IMR-90 (cell line): ENCODE results near the gene CEP68. TPM values are rescaled to one million over a fixed set of nuclear protein-coding genes. Genes with fewer than 3 reads are reported as not detected.

ENCODE experiments used
- ATAC-seq: fragments of 200-7000 bp; cut with Tn5 transposase; 2 replicates; pipeline ENCODE4 v1.9.1; 2020; ENCODE audit warnings: low read depth, mild to moderate bottlenecking, moderate library complexity
- BruUV-seq: library from RNA; stranded (reverse); fragments of 400-500 nt; replicated peaks from 2 replicates; lab custom pipeline; 2021; lab: Mats Ljungman, UMichigan
- CTCF ChIA-PET: fragments of 300-600 bp; formaldehyde crosslinking; extraction: SDS; loops from one replicate; lab custom pipeline; 2021; ENCODE audit warnings: antibody characterized with exemption; lab: Yijun Ruan, JAX
- POLR2A ChIA-PET: fragments of 300-600 bp; sonication (Branson Sonifier 250); formaldehyde crosslinking; loops from one replicate; lab custom pipeline; 2022; ENCODE audit warnings: antibody characterized with exemption; ENCODE audit not compliant: unreplicated experiment; lab: Charles Lee
- DNase-seq: peaks from one replicate; pipeline ENCODE4 v3.0.0; 2013
- H2AFZ ChIP-seq: replicated peaks from 2 replicates; pipeline ENCODE3; 2013; ENCODE audit warnings: low read length, mild to moderate bottlenecking; ENCODE audit not compliant: poor library complexity
- H2AK5ac ChIP-seq: 2 replicates; pipeline ENCODE4 v1.6.1; 2013; ENCODE audit warnings: low read depth, low read length, inconsistent platforms
- H2AK9ac ChIP-seq: replicated peaks from 2 replicates; pipeline ENCODE3; 2013; ENCODE audit warnings: mild to moderate bottlenecking, low read depth, low read length, moderate library complexity; ENCODE audit not compliant: poor library complexity
- H2BK120ac ChIP-seq: 2 replicates; pipeline ENCODE4 v1.6.1; 2013; ENCODE audit warnings: low read depth, low read length, inconsistent platforms
- H2BK15ac ChIP-seq: 3 replicates; pipeline ENCODE4 v1.6.1; 2013; ENCODE audit warnings: low read depth, low read length, inconsistent platforms
- H2BK20ac ChIP-seq: 2 replicates; pipeline ENCODE4 v1.6.1; 2013; ENCODE audit warnings: low read depth, mild to moderate bottlenecking, inconsistent platforms, low read length, moderate library complexity
- H2BK5ac ChIP-seq: 2 replicates; pipeline ENCODE4 v1.6.1; 2013; ENCODE audit warnings: mild to moderate bottlenecking, low read depth, low read length, inconsistent platforms; ENCODE audit not compliant: poor library complexity, severe bottlenecking
- H3K14ac ChIP-seq: replicated peaks from 2 replicates; pipeline ENCODE4 v1.6.1; 2013; ENCODE audit warnings: low read depth, low read length, inconsistent platforms
- H3K18ac ChIP-seq: 2 replicates; pipeline ENCODE4 v1.6.1; 2013; ENCODE audit warnings: low read depth, low read length, control low read depth
- H3K23ac ChIP-seq: 2 replicates; pipeline ENCODE4 v1.6.1; 2013; ENCODE audit warnings: low read depth, low read length, inconsistent platforms
- H3K27ac ChIP-seq: 2 replicates; pipeline ENCODE4 v1.5.1; 2013; ENCODE audit warnings: mild to moderate bottlenecking, control low read depth, low read length; ENCODE audit not compliant: insufficient read depth
- H3K27me3 ChIP-seq: 2 replicates; pipeline ENCODE4 v1.6.1; 2013; ENCODE audit warnings: low read length; ENCODE audit not compliant: control insufficient read depth, insufficient read depth
- H3K36me3 ChIP-seq: 2 replicates; pipeline ENCODE4 v1.6.1; 2013; ENCODE audit warnings: low read length, mixed read lengths; ENCODE audit not compliant: control insufficient read depth, insufficient read depth
- H3K4ac ChIP-seq: 2 replicates; pipeline ENCODE4 v1.6.1; 2013; ENCODE audit warnings: low read depth, low read length, inconsistent platforms
- H3K4me1 ChIP-seq: 2 replicates; pipeline ENCODE4 v1.6.1; 2013; ENCODE audit warnings: low read length, mixed read lengths; ENCODE audit not compliant: control insufficient read depth, insufficient read depth
- H3K4me2 ChIP-seq: 2 replicates; pipeline ENCODE4 v1.6.1; 2013; ENCODE audit warnings: low read depth, mild to moderate bottlenecking, control low read depth, low read length, moderate library complexity
- H3K4me3 ChIP-seq: 2 replicates; pipeline ENCODE4 v1.5.1; 2013; ENCODE audit warnings: low read depth, mild to moderate bottlenecking, control low read depth, low read length, moderate library complexity; ENCODE audit not compliant: insufficient read depth
- H3K56ac ChIP-seq: 2 replicates; pipeline ENCODE4 v1.6.1; 2013; ENCODE audit warnings: low read length, inconsistent platforms; ENCODE audit not compliant: insufficient read depth; ENCODE audit errors: extremely low read depth
- H3K79me1 ChIP-seq, 2 experiments: 2 replicates each; pipeline ENCODE4 v1.6.1; 2013; ENCODE audit warnings: low read length in 2 of 2, inconsistent platforms in 1 of 2, low read depth in 1 of 2
- H3K9ac ChIP-seq: 2 replicates; pipeline ENCODE4 v1.6.1; 2013; ENCODE audit warnings: low read depth, low read length, control low read depth
- H3K9me1 ChIP-seq: 2 replicates; pipeline ENCODE4 v1.6.1; 2013; ENCODE audit warnings: low read length, inconsistent platforms; ENCODE audit not compliant: insufficient read depth
- H3K9me3 ChIP-seq: 2 replicates; pipeline ENCODE4 v1.6.1; 2013; ENCODE audit warnings: low read length; ENCODE audit not compliant: control insufficient read depth, insufficient read depth
- H4K20me1 ChIP-seq: 2 replicates; pipeline ENCODE4 v1.6.1; 2013; ENCODE audit warnings: low read length, inconsistent platforms; ENCODE audit not compliant: insufficient read depth
- H4K5ac ChIP-seq: 2 replicates; pipeline ENCODE4 v1.6.1; 2013; ENCODE audit warnings: mild to moderate bottlenecking, low read depth, low read length, control low read depth
- H4K8ac ChIP-seq, 2 experiments: 2 replicates each; pipeline ENCODE4 v1.6.1; 2013; ENCODE audit warnings: low read depth in 2 of 2, low read length in 2 of 2, control low read depth in 1 of 2, inconsistent platforms in 1 of 2
- H4K91ac ChIP-seq: 2 replicates; pipeline ENCODE4 v1.6.1; 2013; ENCODE audit warnings: low read depth, low read length, inconsistent platforms; ENCODE audit not compliant: insufficient read depth
- BHLHE40 ChIP-seq: fragments of 150-350 bp; IDR thresholded peaks from 2 replicates; pipeline ENCODE4 v1.6.1; 2016; ENCODE audit warnings: mild to moderate bottlenecking, low read depth, low read length
- CEBPB ChIP-seq: IDR thresholded peaks from 2 replicates; pipeline ENCODE4 v1.6.1; 2012; ENCODE audit warnings: low read depth, low read length, improper control_type of control experiment
- FOS ChIP-seq: fragments of 150-350 bp; IDR thresholded peaks from 2 replicates; pipeline ENCODE4 v1.6.1; 2016; ENCODE audit warnings: low read depth, low read length
- MAFK ChIP-seq: IDR thresholded peaks from 2 replicates; pipeline ENCODE4 v1.6.1; 2012; ENCODE audit warnings: low read depth, low read length, improper control_type of control experiment
- MAZ ChIP-seq: IDR thresholded peaks from 2 replicates; pipeline ENCODE4 v1.6.1; 2012; ENCODE audit warnings: low read depth, mild to moderate bottlenecking, low read length, improper control_type of control experiment, moderate library complexity, borderline replicate concordance
- MXI1 ChIP-seq: IDR thresholded peaks from 2 replicates; pipeline ENCODE4 v1.6.1; 2012; ENCODE audit warnings: low read depth, mild to moderate bottlenecking, low read length, moderate library complexity, borderline replicate concordance
- NFE2L2 ChIP-seq: fragments of 150-350 bp; IDR thresholded peaks from 2 replicates; pipeline ENCODE4 v1.6.1; 2016; ENCODE audit warnings: low read depth, mild to moderate bottlenecking, low read length
- POLR2A ChIP-seq: IDR thresholded peaks from 2 replicates; pipeline ENCODE4 v1.6.1; 2012; ENCODE audit warnings: mild to moderate bottlenecking, low read depth, low read length
- RAD21 ChIP-seq: IDR thresholded peaks from 2 replicates; pipeline ENCODE4 v1.6.1; 2012; ENCODE audit warnings: low read length, improper control_type of control experiment
- RCOR1 ChIP-seq: IDR thresholded peaks from 2 replicates; pipeline ENCODE4 v1.6.1; 2012; ENCODE audit warnings: mild to moderate bottlenecking, low read length, improper control_type of control experiment; ENCODE audit not compliant: insufficient replicate concordance
- SMC3 ChIP-seq: fragments of 150-350 bp; IDR thresholded peaks from 2 replicates; pipeline ENCODE4 v1.6.1; 2016; ENCODE audit warnings: low read depth, mild to moderate bottlenecking, antibody characterized with exemption, low read length, moderate library complexity
- WGBS, 2 experiments: methylation state at CpG; one replicate each; pipeline versions ENCODE4 v1.1.5 to v1.1.7; 2013; ENCODE audit warnings: missing lambda C conversion rate in 2 of 2; ENCODE audit not compliant: insufficient read length in 1 of 2; ENCODE audit errors: extremely low coverage in 2 of 2; 5-methylcytosine and 5-hydroxymethylcytosine counted together
- dilution Hi-C: fragments of 300-500 bp; cut with HindIII; formaldehyde crosslinking; loops from one replicate; pipeline ENCODE4 v1.14.3; 2018; ENCODE audit warnings: low sequenced_read_pairs; ENCODE audit not compliant: unreplicated experiment
- in situ Hi-C: fragments of 300-500 bp; cut with MboI; formaldehyde crosslinking; loops from 3 replicates; pipeline ENCODE4 v1.14.3; 2019; ENCODE audit warnings: low sequenced_read_pairs, inconsistent platforms, mixed read lengths
- intact Hi-C: fragments of 100-400 bp; cut with micrococcal nuclease; formaldehyde crosslinking; loops from 2 replicates; pipeline ENCODE4 v1.10.0; 2022
- polyA plus RNA-seq, 3 experiments: library from polyadenylated mRNA; depleted of rRNA; stranded (reverse); fragments of >200 nt; gene quantifications; 2 replicates each; pipeline ENCODE4 v1.2.3, GENCODE V29; 2012; ENCODE audit warnings: low replicate concordance in 1 of 3
- total RNA-seq: library from RNA; depleted of rRNA; stranded (reverse); fragments of >200 nt; gene quantifications from 2 replicates; pipeline ENCODE4 v1.2.3, GENCODE V29; 2012
- TF ChIP-seq, protein P1 (sequence below): fragments of 150-350 bp; IDR thresholded peaks from 2 replicates; pipeline ENCODE4 v1.6.1; 2016; ENCODE audit warnings: low read depth, mild to moderate bottlenecking, low read length, moderate library complexity, borderline replicate concordance
- TF ChIP-seq, protein P2 (sequence below): fragments of 150-350 bp; IDR thresholded peaks from 2 replicates; pipeline ENCODE4 v1.6.1; 2017; ENCODE audit warnings: mild to moderate bottlenecking, antibody characterized with exemption, low read length, low read depth

Gene CEP68
- total and polyA plus RNA-seq, 2 of the 4 experiments (the other 2 are of a cell fraction) = 5.5 to 5.6 TPM

DNA sequence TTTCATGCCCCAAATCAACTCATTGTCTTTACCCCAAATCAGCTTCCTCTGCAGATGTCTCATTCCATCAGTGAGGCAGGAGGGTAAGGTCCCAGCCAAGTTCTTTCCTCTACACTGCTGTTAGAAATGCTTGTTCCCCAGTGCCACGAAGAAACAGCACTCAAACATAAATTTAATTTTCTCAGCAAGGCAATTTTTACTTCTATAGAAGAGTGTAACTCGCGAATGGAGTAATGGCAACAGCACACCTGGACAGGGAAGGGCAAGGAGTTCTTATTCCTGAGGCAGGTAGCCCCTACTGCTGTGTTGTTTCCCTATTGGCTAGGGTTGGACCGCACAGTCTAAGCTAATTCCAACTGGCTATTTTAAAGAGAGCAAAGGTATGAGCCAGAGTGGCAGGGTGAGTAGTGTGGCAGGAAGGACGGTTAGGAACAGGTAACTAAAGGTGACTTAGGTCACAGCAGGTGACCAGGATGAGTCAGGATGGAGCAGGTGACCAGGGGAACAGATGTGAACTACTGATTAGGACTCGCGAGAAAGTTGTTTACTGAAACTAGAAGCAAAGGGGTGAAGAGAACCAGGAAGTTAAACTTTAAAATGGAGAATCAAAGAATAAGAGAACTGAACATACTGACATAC lies 12.0 kb upstream of the CEP68 start:
- CTCF ChIA-PET = no interaction called here
- peaks cover 6% of the 10 kb centered on the region for H3K27me3 ChIP-seq
- no peak overlapping the region for H3K14ac ChIP-seq
- H3K23ac ChIP-seq = no peak overlapping the region
- POLR2A ChIA-PET = no interaction called here
- H3K9ac ChIP-seq = no peak overlapping the region
- H3K4me2 ChIP-seq = no peak overlapping the region
- H4K8ac ChIP-seq = no peak overlapping the region
- H3K18ac ChIP-seq = no peak overlapping the region
- H2BK120ac ChIP-seq = no peak overlapping the region
- no peak overlapping the region for H3K4ac ChIP-seq
- H3K4me1 ChIP-seq = no peaks in the 10 kb centered on the region
- BruUV-seq = no TSS peak
- H2AFZ ChIP-seq = no peak overlapping the region
- dilution Hi-C loops (no loop called here), in situ Hi-C loops (loop anchor here (5.0 to 25.0 kb wide), 3 partner anchors 127 to 707 kb away; no protein-coding TSS in a partner anchor), intact Hi-C loops (loop anchor here (5.0 to 10.0 kb wide), 3 partner anchors 52 to 457 kb away; no protein-coding TSS in a partner anchor)
- no peak overlapping the region for H4K91ac ChIP-seq
- WGBS, 2 experiments = 79% methylated on average over 2 of the region's 7 CpGs; no CpG with 5 or more reads in 1 of the 2 experiments
- no peak overlapping the region for H2BK15ac ChIP-seq
- H4K5ac ChIP-seq = no peak overlapping the region
- H2AK5ac ChIP-seq = no peak overlapping the region
- H2AK9ac ChIP-seq = no peak overlapping the region
- H3K56ac ChIP-seq = no peak overlapping the region
- H2BK20ac ChIP-seq = no peak overlapping the region
- H4K20me1 ChIP-seq = no peaks in the 10 kb centered on the region
- no peak for DNase-seq
- H3K9me1 ChIP-seq = 0 out of 2 replicates have a peak, but pooled peaks cover 2% of the 10 kb centered on the region
- peaks cover 6% of the 10 kb centered on the region for H3K9me3 ChIP-seq
- H3K79me1 ChIP-seq = no peaks in the 10 kb centered on the region
- no peak for TF ChIP-seq RCOR1
- TF ChIP-seq RAD21 = no peak
- TF ChIP-seq FOS = no peak
- TF ChIP-seq, protein P1, sequence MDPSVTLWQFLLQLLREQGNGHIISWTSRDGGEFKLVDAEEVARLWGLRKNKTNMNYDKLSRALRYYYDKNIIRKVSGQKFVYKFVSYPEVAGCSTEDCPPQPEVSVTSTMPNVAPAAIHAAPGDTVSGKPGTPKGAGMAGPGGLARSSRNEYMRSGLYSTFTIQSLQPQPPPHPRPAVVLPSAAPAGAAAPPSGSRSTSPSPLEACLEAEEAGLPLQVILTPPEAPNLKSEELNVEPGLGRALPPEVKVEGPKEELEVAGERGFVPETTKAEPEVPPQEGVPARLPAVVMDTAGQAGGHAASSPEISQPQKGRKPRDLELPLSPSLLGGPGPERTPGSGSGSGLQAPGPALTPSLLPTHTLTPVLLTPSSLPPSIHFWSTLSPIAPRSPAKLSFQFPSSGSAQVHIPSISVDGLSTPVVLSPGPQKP = no peak
- TF ChIP-seq MXI1 = no peak
- TF ChIP-seq MAFK = no peak
- TF ChIP-seq, protein P2, sequence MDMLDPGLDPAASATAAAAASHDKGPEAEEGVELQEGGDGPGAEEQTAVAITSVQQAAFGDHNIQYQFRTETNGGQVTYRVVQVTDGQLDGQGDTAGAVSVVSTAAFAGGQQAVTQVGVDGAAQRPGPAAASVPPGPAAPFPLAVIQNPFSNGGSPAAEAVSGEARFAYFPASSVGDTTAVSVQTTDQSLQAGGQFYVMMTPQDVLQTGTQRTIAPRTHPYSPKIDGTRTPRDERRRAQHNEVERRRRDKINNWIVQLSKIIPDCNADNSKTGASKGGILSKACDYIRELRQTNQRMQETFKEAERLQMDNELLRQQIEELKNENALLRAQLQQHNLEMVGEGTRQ = no peak
- TF ChIP-seq BHLHE40 = no peak
- TF ChIP-seq CEBPB = no peak
- TF ChIP-seq POLR2A = no peak
- no peak for TF ChIP-seq SMC3
- no peak for TF ChIP-seq MAZ
- TF ChIP-seq NFE2L2 = no peak
- no peak for ATAC-seq
- no peaks in the 10 kb centered on the region for H3K36me3 ChIP-seq
- no peak overlapping the region for H3K27ac ChIP-seq
- no peak overlapping the region for H2BK5ac ChIP-seq
- no peak overlapping the region for H3K4me3 ChIP-seq
